Activated B cell treated with CpG ODN at 0.5 μM for 24 hours (primary cell): ENCODE measurements around the gene RHOT2. TPM values are rescaled to one million over a fixed set of nuclear protein-coding genes. Genes with fewer than 3 reads are reported as not detected.
A peak's percentile ranks its signal among the peaks of the same experiment; 100 is the strongest.

Source experiments
- ATAC-seq: fragments of 200-7000 bp; cut with Tn5 transposase; one replicate; pipeline ENCODE4 v1.10.0; 2021; ENCODE audit warnings: low read depth, mild to moderate bottlenecking, moderate library complexity
- CTCF ChIA-PET: fragments of 350-600 bp; sonication (Branson Sonifier 250); formaldehyde crosslinking; loops from one replicate; lab custom pipeline; 2021; ENCODE audit warnings: antibody characterized with exemption; lab: Charles Lee
- POLR2A ChIA-PET: fragments of 350-600 bp; sonication (Branson Sonifier 250); formaldehyde crosslinking; loops from one replicate; lab custom pipeline; 2021; ENCODE audit warnings: antibody characterized with exemption; lab: Charles Lee
- DNase-seq: peaks from one replicate; pipeline ENCODE4 v3.0.0; 2022
- H3K27ac Mint-ChIP-seq: one replicate; pipeline ENCODE4 v1.8.0; 2020; ENCODE audit warnings: mixed read lengths
- H3K27me3 Mint-ChIP-seq: one replicate; pipeline ENCODE4 v1.8.0; 2021; ENCODE audit warnings: mixed read lengths
- H3K36me3 Mint-ChIP-seq: one replicate; pipeline ENCODE4 v1.8.0; 2021; ENCODE audit warnings: low read depth, mixed read lengths
- H3K4me1 Mint-ChIP-seq: one replicate; pipeline ENCODE4 v1.8.0; 2021; ENCODE audit warnings: mixed read lengths
- H3K4me3 Mint-ChIP-seq: one replicate; pipeline ENCODE4 v1.8.0; 2020; ENCODE audit warnings: mild to moderate bottlenecking, mixed read lengths
- H3K9me3 Mint-ChIP-seq: one replicate; pipeline ENCODE4 v1.8.0; 2020; ENCODE audit warnings: mixed read lengths
- intact Hi-C: fragments of 100-400 bp; cut with micrococcal nuclease; formaldehyde crosslinking; loops from one replicate; pipeline ENCODE4 v1.15.1; 2024
- total RNA-seq: library from RNA; stranded (reverse); gene quantifications from 2 replicates; pipeline ENCODE4 v1.2.3, GENCODE V29; 2022
- TF ChIP-seq, protein P1 (sequence below): fragments of 200-600 bp; IDR thresholded peaks from one replicate; pipeline ENCODE4 v1.8.0; 2022; ENCODE audit warnings: antibody characterized with exemption, mild to moderate bottlenecking

The RHOT2 gene
- total RNA-seq, 1 donor from 2014 or later: 170 TPM

DNA sequence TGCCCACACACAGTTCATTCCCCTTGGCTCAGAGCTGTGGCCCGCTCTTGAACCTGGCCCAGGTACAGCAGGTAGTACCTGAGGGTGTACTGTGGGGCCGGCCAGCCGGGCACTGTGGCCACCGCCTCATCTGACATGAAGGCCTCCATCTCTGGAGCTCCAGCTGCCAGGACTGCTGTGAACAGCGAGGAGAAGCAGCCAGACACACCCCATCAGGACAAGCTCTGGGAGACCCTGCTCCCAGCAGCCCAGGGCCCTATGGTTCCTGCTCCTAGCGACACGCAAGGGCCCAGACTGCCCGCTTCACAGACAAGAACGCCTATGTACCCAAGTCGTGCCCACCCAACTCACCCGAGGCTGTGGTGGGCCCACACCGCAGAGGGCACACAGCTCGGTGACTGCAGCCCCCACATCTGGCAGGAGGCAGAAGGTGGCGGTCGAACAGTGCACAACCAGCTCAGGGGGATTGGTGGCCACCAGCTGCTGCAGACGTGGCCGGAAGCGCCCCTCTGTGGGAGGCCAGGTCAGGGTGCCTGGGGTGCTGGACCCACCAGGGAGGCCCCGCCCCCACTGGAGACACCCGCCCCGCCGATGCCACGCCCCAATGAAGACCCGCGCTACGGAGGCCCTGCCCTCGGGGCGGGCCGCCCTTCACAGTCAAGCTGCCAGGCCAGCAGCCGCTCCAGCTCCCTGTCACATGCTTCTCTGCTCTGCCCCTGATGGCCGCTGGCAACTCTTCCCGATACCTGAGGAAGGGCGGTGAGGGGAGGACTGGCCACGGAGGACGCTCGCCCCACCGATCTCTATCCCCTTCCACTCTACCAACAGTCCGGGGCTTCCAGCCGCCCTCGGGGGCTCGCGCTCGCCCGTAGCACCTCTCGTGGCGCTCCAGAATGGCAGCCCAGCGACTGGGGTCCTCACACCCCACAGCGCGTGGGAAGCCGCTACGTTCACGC is 11.2 kb downstream of the RHOT2 start:
- peaks cover 9% of the 10 kb centered on the region for H3K27me3 Mint-ChIP-seq
- CTCF ChIA-PET: interaction anchor here (1.2 kb wide), 1 partner anchor 11 kb away, joined by 3 read pairs; the partner anchor contains the start of gene RHOT2
- H3K4me1 Mint-ChIP-seq: peaks cover 41% of the 10 kb centered on the region
- no peak overlapping the region for H3K27ac Mint-ChIP-seq
- TF ChIP-seq, protein P1, sequence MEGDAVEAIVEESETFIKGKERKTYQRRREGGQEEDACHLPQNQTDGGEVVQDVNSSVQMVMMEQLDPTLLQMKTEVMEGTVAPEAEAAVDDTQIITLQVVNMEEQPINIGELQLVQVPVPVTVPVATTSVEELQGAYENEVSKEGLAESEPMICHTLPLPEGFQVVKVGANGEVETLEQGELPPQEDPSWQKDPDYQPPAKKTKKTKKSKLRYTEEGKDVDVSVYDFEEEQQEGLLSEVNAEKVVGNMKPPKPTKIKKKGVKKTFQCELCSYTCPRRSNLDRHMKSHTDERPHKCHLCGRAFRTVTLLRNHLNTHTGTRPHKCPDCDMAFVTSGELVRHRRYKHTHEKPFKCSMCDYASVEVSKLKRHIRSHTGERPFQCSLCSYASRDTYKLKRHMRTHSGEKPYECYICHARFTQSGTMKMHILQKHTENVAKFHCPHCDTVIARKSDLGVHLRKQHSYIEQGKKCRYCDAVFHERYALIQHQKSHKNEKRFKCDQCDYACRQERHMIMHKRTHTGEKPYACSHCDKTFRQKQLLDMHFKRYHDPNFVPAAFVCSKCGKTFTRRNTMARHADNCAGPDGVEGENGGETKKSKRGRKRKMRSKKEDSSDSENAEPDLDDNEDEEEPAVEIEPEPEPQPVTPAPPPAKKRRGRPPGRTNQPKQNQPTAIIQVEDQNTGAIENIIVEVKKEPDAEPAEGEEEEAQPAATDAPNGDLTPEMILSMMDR: no peak
- intact Hi-C loops: loop anchor here (2.0 kb wide), 1 partner anchor 18 kb away; no protein-coding TSS in a partner anchor
- DNase-seq (no peak), ATAC-seq (peak; percentile 5)
- H3K9me3 Mint-ChIP-seq: no peaks in the 10 kb centered on the region
- POLR2A ChIA-PET: interaction anchor here (1.0 to 4.5 kb wide), 3 partner anchors 10 to 277 kb away, joined by 3 to 41 read pairs (median 31); partner anchors contain the start of genes DECR2, RHOT2 and WDR24
- H3K36me3 Mint-ChIP-seq: peaks cover 24% of the 10 kb centered on the region
- peak overlapping the region; percentile 84 for H3K4me3 Mint-ChIP-seq

DNA sequence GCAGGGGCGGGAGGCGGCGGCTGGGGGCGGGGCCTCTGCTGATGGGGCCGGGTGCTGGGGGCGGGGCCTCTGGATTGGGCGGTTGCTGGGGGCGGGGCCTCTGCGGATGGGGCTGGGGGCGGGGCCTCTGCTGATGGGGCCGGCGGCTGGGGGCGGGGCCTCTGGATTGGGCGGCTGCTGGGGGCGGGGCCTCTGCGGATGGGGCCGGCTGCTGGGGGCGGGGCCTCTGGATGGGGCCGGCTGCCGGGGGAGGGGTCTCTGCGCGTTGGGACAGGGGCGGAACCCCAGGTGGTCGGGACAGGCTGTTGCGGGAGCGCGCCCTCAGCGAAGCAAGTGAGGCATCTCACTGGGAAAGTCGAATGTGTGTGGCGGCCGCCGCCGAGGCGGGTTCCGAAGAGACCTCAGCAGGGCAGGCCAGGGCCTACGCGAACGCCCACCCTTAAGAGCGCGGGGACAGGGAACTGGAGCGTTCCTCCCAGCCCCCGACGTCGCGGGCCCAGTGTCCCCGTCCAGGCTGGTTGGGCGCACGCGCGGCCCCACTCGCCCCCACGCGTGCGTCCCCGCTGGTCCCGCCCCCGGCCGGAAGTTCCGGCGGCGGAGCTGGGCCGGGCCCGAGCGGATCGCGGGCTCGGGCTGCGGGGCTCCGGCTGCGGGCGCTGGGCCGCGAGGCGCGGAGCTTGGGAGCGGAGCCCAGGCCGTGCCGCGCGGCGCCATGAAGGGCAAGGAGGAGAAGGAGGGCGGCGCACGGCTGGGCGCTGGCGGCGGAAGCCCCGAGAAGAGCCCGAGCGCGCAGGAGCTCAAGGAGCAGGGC is 12.1 kb downstream of the RHOT2 start, which contains the start of gene STUB1:
STUB1 (plus strand) TSS at position 597 of the 811 bp plus-strand sequence; CDS start at position 713, 116 bp downstream.
- intact Hi-C loops: loop anchor here (1.0 to 2.0 kb wide), 2 partner anchors 12 to 19 kb away; partner anchors contain the start of gene RHOT2
- CTCF ChIA-PET: no interaction called here
- peak; percentile 88 for DNase-seq

DNA sequence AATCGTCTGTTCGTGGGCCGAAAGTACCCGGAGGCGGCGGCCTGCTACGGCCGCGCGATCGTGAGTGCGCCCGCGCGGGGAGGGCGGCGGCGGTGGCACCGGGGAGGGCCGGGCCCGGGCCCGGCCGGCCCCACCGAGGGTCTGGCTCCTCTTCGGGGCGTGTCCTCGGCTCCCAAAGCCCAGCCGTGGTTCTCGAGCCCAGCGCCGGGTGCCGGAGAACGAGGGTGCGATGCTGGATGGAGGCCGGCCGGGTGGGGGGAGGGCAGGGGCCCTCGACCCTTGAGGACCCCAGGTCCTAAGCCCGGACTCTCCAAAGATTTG is 12.7 kb downstream of the RHOT2 start:
- CTCF ChIA-PET: no interaction called here
- ATAC-seq: no peak

More for the DNA sequence above, 12.1 kb downstream of the RHOT2 start, which contains the start of gene STUB1:
- H3K27me3 Mint-ChIP-seq: peaks cover 6% of the 10 kb centered on the region
- peak; percentile 72 for ATAC-seq
- H3K9me3 Mint-ChIP-seq: no peaks in the 10 kb centered on the region
- peak within 1 kb of the TSS; percentile 87 for H3K4me3 Mint-ChIP-seq
- POLR2A ChIA-PET: interaction anchor here (0.8 to 4.5 kb wide), 8 partner anchors 10 to 741 kb away, joined by 3 to 41 read pairs (median 8); partner anchors contain the start of genes CHTF18, DECR2, METTL26 and RHOT2
- H3K4me1 Mint-ChIP-seq: peaks cover 42% of the 10 kb centered on the region
- H3K36me3 Mint-ChIP-seq: peaks cover 25% of the 10 kb centered on the region
- TF ChIP-seq, protein P1: no peak
- peak within 1 kb of the TSS; percentile 86 for H3K27ac Mint-ChIP-seq

DNA sequence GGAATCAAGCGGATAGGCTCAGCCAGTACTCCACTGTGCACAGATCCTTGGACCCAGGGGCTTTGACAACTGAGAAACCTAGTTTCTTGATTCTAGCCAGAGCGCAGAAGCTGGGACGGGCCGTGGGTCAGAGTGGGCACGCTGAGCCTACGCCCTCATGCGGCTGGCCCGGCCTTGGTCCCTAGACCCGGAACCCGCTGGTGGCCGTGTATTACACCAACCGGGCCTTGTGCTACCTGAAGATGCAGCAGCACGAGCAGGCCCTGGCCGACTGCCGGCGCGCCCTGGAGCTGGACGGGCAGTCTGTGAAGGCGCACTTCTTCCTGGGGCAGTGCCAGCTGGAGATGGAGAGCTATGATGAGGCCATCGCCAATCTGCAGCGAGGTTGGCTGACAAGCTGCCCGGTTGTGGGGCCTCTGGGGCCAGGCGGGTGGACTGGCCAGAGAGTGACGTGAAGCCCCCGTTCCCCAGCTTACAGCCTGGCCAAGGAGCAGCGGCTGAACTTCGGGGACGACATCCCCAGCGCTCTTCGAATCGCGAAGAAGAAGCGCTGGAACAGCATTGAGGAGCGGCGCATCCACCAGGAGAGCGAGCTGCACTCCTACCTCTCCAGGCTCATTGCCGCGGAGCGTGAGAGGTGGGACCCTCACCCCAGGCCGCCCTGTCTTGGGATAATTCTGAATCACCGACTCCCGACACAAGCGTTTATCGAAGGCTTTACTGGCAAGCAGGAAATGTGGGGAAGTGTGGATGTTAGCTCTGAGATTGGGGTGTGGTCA is 13.2 kb downstream of the RHOT2 start:
- ATAC-seq (no peak), DNase-seq (no peak)
- ChIA-PET CTCF (interaction anchor here (1.2 kb wide), 1 partner anchor 13 kb away, joined by 3 read pairs; the partner anchor contains the start of gene RHOT2), POLR2A (interaction anchor here (0.8 to 4.5 kb wide), 6 partner anchors 9 to 740 kb away, joined by 4 to 41 read pairs (median 12); partner anchors contain the start of genes CHTF18, METTL26, RHOT2 and RPUSD1)
- peak overlapping the region; percentile 87 for H3K4me3 Mint-ChIP-seq
- peak overlapping the region; percentile 53 for H3K27ac Mint-ChIP-seq
- peaks cover 4% of the 10 kb centered on the region for H3K27me3 Mint-ChIP-seq
- TF ChIP-seq, protein P1: no peak
- H3K4me1 Mint-ChIP-seq: peaks cover 41% of the 10 kb centered on the region
- no peaks in the 10 kb centered on the region for H3K9me3 Mint-ChIP-seq
- peaks cover 26% of the 10 kb centered on the region for H3K36me3 Mint-ChIP-seq
- intact Hi-C loops: loop anchor here (1.0 kb wide), 1 partner anchor 13 kb away; the partner anchor contains the start of gene RHOT2

More for the DNA sequence above, 12.7 kb downstream of the RHOT2 start:
- peaks cover 4% of the 10 kb centered on the region for H3K27me3 Mint-ChIP-seq
- no peak for DNase-seq
- peak overlapping the region; percentile 35 for H3K27ac Mint-ChIP-seq
- POLR2A ChIA-PET: interaction anchor here (0.8 to 4.5 kb wide), 7 partner anchors 9 to 741 kb away, joined by 4 to 41 read pairs (median 10); partner anchors contain the start of genes CHTF18, METTL26, RHOT2 and RPUSD1
- intact Hi-C loops: loop anchor here (1.0 kb wide), 1 partner anchor 12 kb away; the partner anchor contains the start of gene RHOT2
- peaks cover 25% of the 10 kb centered on the region for H3K36me3 Mint-ChIP-seq
- H3K4me3 Mint-ChIP-seq: peak overlapping the region; percentile 87
- H3K4me1 Mint-ChIP-seq: peaks cover 38% of the 10 kb centered on the region
- no peaks in the 10 kb centered on the region for H3K9me3 Mint-ChIP-seq
- TF ChIP-seq, protein P1: no peak
